HG03520 (cell line): ENCODE results near the gene KCNJ12.
"Not testable (repeated sequence)": the region's sequence is repeated elsewhere in the genome, so short reads cannot be mapped to it uniquely, and the experiment has no call there.

Source experiments
- ATAC-seq: cut with Tn5 transposase; IDR thresholded peaks from one replicate; pipeline ENCODE4 v1.9.1; 2021; ENCODE audit warnings: mild to moderate bottlenecking, moderate library complexity; ENCODE audit not compliant: unreplicated experiment

KCNJ12 gene

GRCh38 chr17:21436883-21437836, 61.0 kb downstream of the KCNJ12 start:
- not testable (repeated sequence) for ATAC-seq

- not testable (repeated sequence) for ATAC-seq
These were observed 62.3 kb downstream of the KCNJ12 start for GRCh38 chr17:21438316-21439014.

- not testable (repeated sequence) for ATAC-seq
These were observed 62.8 kb downstream of the KCNJ12 start for GRCh38 chr17:21439015-21439336.

GRCh38 chr17:21445091-21445650, 69.0 kb downstream of the KCNJ12 start:
- ATAC-seq: no peak

GRCh38 chr17:21447552-21447951, 71.4 kb downstream of the KCNJ12 start:
- ATAC-seq: not testable (repeated sequence)

- ATAC-seq: not testable (repeated sequence)
These were observed 73.7 kb downstream of the KCNJ12 start for GRCh38 chr17:21449891-21450290.

GRCh38 chr17:21451975-21452374, 75.8 kb downstream of the KCNJ12 start:
- no peak for ATAC-seq

- ATAC-seq: no peak
These were observed 76.4 kb downstream of the KCNJ12 start for GRCh38 chr17:21452377-21453143.

GRCh38 chr17:21453144-21453898, 77.2 kb downstream of the KCNJ12 start:
- no peak for ATAC-seq

- ATAC-seq: not testable (repeated sequence)
These were observed 77.8 kb downstream of the KCNJ12 start for GRCh38 chr17:21454006-21454405.

- no peak for ATAC-seq
These were observed 78.3 kb downstream of the KCNJ12 start for GRCh38 chr17:21454441-21454840.

GRCh38 chr17:21455761-21456160, 79.6 kb downstream of the KCNJ12 start:
- ATAC-seq: no peak

- ATAC-seq: not testable (repeated sequence)
These were observed 80.3 kb downstream of the KCNJ12 start for GRCh38 chr17:21456449-21456848.

- peak; percentile 78 for ATAC-seq
These were observed 81.2 kb downstream of the KCNJ12 start for GRCh38 chr17:21457051-21458026.

GRCh38 chr17:21458054-21458453, 81.9 kb downstream of the KCNJ12 start:
- no peak for ATAC-seq

GRCh38 chr17:21459536-21459935, 83.4 kb downstream of the KCNJ12 start:
- ATAC-seq: no peak

GRCh38 chr17:21460358-21460757, 84.2 kb downstream of the KCNJ12 start:
- no peak for ATAC-seq

GRCh38 chr17:21462237-21462636, 86.1 kb downstream of the KCNJ12 start:
- no peak for ATAC-seq

- ATAC-seq: no peak
These were observed 87.1 kb downstream of the KCNJ12 start for GRCh38 chr17:21463204-21463661.
